GM12878 (cell line): ENCODE measurements around the gene PIP5KL1. TPM values are rescaled to one million over a fixed set of nuclear protein-coding genes. Genes with fewer than 3 reads are reported as not detected.

ENCODE experiments used
- ATAC-seq: fragments of 200-7000 bp; cut with Tn5 transposase; 3 replicates; pipeline ENCODE4 v1.9.1; 2020; ENCODE audit warnings: mild to moderate bottlenecking, moderate library complexity
- BruUV-seq: library from RNA; stranded (reverse); fragments of 400-500 nt; replicated peaks from 2 replicates; lab custom pipeline; 2021; lab: Mats Ljungman, UMichigan
- CTCF ChIA-PET: fragments of 300-600 bp; sonication (Branson Sonifier 250); formaldehyde crosslinking; extraction: SDS; loops from one replicate; lab custom pipeline; 2021; ENCODE audit warnings: inconsistent platforms; lab: Yijun Ruan, JAX
- POLR2A ChIA-PET: fragments of 350-600 bp; formaldehyde crosslinking; extraction: SDS; loops from one replicate; lab custom pipeline; 2021; ENCODE audit warnings: inconsistent platforms; lab: Charles Lee
- RAD21 ChIA-PET: fragments of 300-600 bp; sonication (Branson Sonifier 250); formaldehyde crosslinking; loops from one replicate; lab custom pipeline; 2023; ENCODE audit warnings: antibody characterized with exemption; ENCODE audit not compliant: unreplicated experiment; lab: Charles Lee
- SMC1A ChIA-PET: fragments of 300-600 bp; sonication (Branson Sonifier 250); formaldehyde crosslinking; loops from one replicate; lab custom pipeline; 2023; ENCODE audit not compliant: unreplicated experiment, uncharacterized antibody; lab: Charles Lee
- DNase-seq: peaks from one replicate; pipeline ENCODE4 v3.0.0-alpha.2; 2011; ENCODE audit warnings: low read depth, low spot score
- FAIRE-seq: peaks from 3 replicates; lab custom pipeline; 2011; peaks lifted over from hg19 to GRCh38; lab: Jason Lieb, UNC
- H2AFZ ChIP-seq: 2 replicates; pipeline ENCODE4 v1.6.0; 2011; ENCODE audit warnings: low read depth, low read length, control low read depth; ENCODE audit not compliant: control insufficient read depth
- H3K27ac ChIP-seq: 2 replicates; pipeline ENCODE4 v1.5.1; 2011; ENCODE audit warnings: control low read depth; ENCODE audit not compliant: control insufficient read depth, insufficient read depth
- H3K27me3 ChIP-seq, 2 experiments: replicated peaks in 1 of 2; 2 replicates each; pipeline versions ENCODE4 v1.6.0 to v1.6.1; 2011; ENCODE audit warnings: low read length in 1 of 2; ENCODE audit not compliant: control insufficient read depth in 2 of 2, insufficient read depth in 2 of 2
- H3K36me3 ChIP-seq, 2 experiments: 2 replicates each; pipeline ENCODE4 v1.5.1; 2011; ENCODE audit warnings: low read length in 1 of 2; ENCODE audit not compliant: control insufficient read depth in 2 of 2, insufficient read depth in 2 of 2
- H3K4me1 ChIP-seq: 2 replicates; pipeline ENCODE4 v1.6.1; 2011; ENCODE audit warnings: mild to moderate bottlenecking, low read length, moderate library complexity, mixed read lengths; ENCODE audit not compliant: control insufficient read depth, insufficient read depth
- H3K4me2 ChIP-seq: 2 replicates; pipeline ENCODE4 v1.6.0; 2011; ENCODE audit warnings: control low read depth; ENCODE audit not compliant: control insufficient read depth, insufficient read depth
- H3K4me3 ChIP-seq: fragments of 200-600 bp; sonication (generic); 2 replicates; pipeline ENCODE4 v1.5.1; 2016
- H3K79me2 ChIP-seq: 2 replicates; pipeline ENCODE4 v1.6.0; 2011; ENCODE audit warnings: low read length; ENCODE audit not compliant: control insufficient read depth, insufficient read depth
- H3K9ac ChIP-seq: 2 replicates; pipeline ENCODE4 v1.8.0; 2011; ENCODE audit warnings: low read length, control low read depth, mixed read lengths; ENCODE audit not compliant: control insufficient read depth, insufficient read depth
- H3K9me3 ChIP-seq: replicated peaks from 3 replicates; pipeline ENCODE4 v1.5.1; 2011; ENCODE audit warnings: mild to moderate bottlenecking, low read length; ENCODE audit not compliant: control insufficient read depth, insufficient read depth
- H4K20me1 ChIP-seq: 2 replicates; pipeline ENCODE4 v1.6.0; 2011; ENCODE audit not compliant: control insufficient read depth, insufficient read depth
- POLR2A ChIP-seq: IDR thresholded peaks from 2 replicates; pipeline ENCODE4 v1.6.1; 2011; ENCODE audit warnings: low read depth, mild to moderate bottlenecking, low read length
- SIX5 ChIP-seq: IDR thresholded peaks from 2 replicates; pipeline ENCODE4 v1.6.1; 2011; ENCODE audit warnings: mild to moderate bottlenecking, low read depth, low read length, moderate library complexity; ENCODE audit not compliant: severe bottlenecking
- WGBS: methylation state at CpG from one replicate; pipeline ENCODE4 v1.1.6; 2016; ENCODE audit warnings: low lambda C conversion rate; ENCODE audit not compliant: insufficient replicate concordance, insufficient coverage; ENCODE audit errors: missing lambda C conversion rate; 5-methylcytosine and 5-hydroxymethylcytosine counted together
- in situ Hi-C: fragments of 300-500 bp; cut with MboI; formaldehyde crosslinking; loops from 9 replicates; pipeline ENCODE4 v1.14.3; 2018; ENCODE audit warnings: mixed read lengths
- intact Hi-C: fragments of 100-400 bp; cut with micrococcal nuclease; formaldehyde crosslinking; loops from one replicate; pipeline ENCODE4 v1.14.2; 2022; ENCODE audit not compliant: unreplicated experiment
- polyA plus RNA-seq, 11 experiments: library from polyadenylated mRNA; depleted of rRNA in 4 of 11; unstranded in 6 of 11; stranded (reverse) in 5 of 11; fragments of >200 nt; fragmentation: Nextera tagmentation in 4 of 11; fragmentation: Illumina TruSeq in 1 of 11; extraction: Ambion mirVana in 4 of 11; extraction: Trizol in 1 of 11; gene quantifications; 1 replicate in 1 of 11; 2 replicates in 10 of 11; pipeline versions ENCODE4 v1.2.1 to v1.2.3, GENCODE V29; 2011 to 2016; ENCODE audit warnings: inconsistent platforms in 2 of 11, missing spikeins in 2 of 11, low read depth in 1 of 11
- total RNA-seq, 4 experiments: library from RNA; depleted of rRNA in 3 of 4; stranded (reverse); fragments of >200 nt in 3 of 4; fragmentation: Illumina TruSeq in 1 of 4; extraction: Trizol in 1 of 4; gene quantifications; 2 replicates each; pipeline versions ENCODE4 v1.2.1 to v1.2.3, GENCODE V29; 2013 to 2021
- TF ChIP-seq, protein P1 (sequence below): fragments of 450-650 bp; IDR thresholded peaks from 2 replicates; pipeline ENCODE4 v1.6.1; 2017; ENCODE audit warnings: mild to moderate bottlenecking, moderate library complexity
- TF ChIP-seq, protein P2 (sequence below): IDR thresholded peaks from 2 replicates; pipeline ENCODE4 v1.6.1; 2011; ENCODE audit warnings: borderline replicate concordance, low read depth, mild to moderate bottlenecking, moderate library complexity, mixed read lengths, low read length; ENCODE audit not compliant: insufficient read depth; ENCODE audit errors: extremely low read length
- TF ChIP-seq, protein P3 (sequence below): IDR thresholded peaks from 2 replicates; pipeline ENCODE4 v1.6.1; 2012; ENCODE audit warnings: improper control_type of control experiment, low read depth, low read length; ENCODE audit not compliant: insufficient replicate concordance

The PIP5KL1 gene
- total and polyA plus RNA-seq, 10 of the 15 experiments (the other 5 are each of a cell fraction or from before 2014, with no cell fraction given) = 0.04 to 0.67 (median 0.43) TPM; not detected in 2

DNA sequence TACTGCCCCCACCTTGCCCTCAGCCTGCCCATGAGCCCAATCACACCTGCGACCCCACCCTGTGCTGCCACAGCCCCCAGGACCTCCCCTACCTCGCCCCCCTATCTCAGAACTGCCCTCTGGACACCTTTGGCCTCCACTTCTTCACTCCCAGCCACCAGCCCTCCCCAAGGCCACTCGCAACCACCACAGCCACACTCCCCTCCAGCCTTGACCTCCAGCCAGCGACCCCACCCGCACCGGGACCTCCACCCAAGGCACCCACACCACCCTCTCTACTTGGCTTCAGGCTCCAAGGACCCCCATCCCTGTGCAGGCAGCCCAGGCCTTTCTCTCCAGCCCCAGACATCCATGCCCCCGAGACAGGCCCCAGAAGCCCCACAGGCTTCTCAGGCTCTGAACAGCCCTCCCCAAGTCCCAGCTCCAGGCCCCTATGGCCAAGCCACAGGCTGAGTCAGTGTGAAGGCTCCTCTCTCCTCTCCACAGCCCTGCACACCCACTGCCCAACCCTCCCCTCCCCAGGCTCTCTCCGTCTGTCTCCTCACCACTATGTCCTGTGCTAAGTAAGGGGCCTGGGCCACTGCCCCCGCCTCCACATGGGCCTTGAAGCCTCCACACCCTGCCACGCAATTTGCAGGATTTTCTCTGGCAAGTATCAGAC, 55.1 kb downstream of the PIP5KL1 start:
- RAD21 ChIA-PET = no interaction called here
- Histone ChIP-seq H3K4me2 (no peak overlapping the region), H3K27ac (no peak overlapping the region), H3K79me2 (no peaks in the 10 kb centered on the region), H4K20me1 (no peaks in the 10 kb centered on the region), H3K27me3 (no peaks in the 10 kb centered on the region; a peak in 1 of 4 replicates), H3K9ac (no peak overlapping the region), H3K4me1 (peaks cover 5% of the 10 kb centered on the region; the same call in 1 of the 2 replicates), H2AFZ (no peak overlapping the region), H3K4me3 (no peak overlapping the region), H3K36me3 (no peaks in the 10 kb centered on the region), H3K9me3 (no peaks in the 10 kb centered on the region)
- in situ Hi-C loops = no loop called here
- FAIRE-seq (no peak), DNase-seq (no peak), ATAC-seq (no peak)
- CTCF ChIA-PET = interaction anchor here (0.9 kb wide), 1 partner anchor 141 kb away, joined by 3 read pairs; the partner anchor contains the start of gene TOR2A
- intact Hi-C loops = no loop called here
- SMC1A ChIA-PET = interaction anchor here (0.5 kb wide), 1 partner anchor 25 kb away, joined by 3 read pairs; no protein-coding TSS in a partner anchor
- TF ChIP-seq, protein P1, sequence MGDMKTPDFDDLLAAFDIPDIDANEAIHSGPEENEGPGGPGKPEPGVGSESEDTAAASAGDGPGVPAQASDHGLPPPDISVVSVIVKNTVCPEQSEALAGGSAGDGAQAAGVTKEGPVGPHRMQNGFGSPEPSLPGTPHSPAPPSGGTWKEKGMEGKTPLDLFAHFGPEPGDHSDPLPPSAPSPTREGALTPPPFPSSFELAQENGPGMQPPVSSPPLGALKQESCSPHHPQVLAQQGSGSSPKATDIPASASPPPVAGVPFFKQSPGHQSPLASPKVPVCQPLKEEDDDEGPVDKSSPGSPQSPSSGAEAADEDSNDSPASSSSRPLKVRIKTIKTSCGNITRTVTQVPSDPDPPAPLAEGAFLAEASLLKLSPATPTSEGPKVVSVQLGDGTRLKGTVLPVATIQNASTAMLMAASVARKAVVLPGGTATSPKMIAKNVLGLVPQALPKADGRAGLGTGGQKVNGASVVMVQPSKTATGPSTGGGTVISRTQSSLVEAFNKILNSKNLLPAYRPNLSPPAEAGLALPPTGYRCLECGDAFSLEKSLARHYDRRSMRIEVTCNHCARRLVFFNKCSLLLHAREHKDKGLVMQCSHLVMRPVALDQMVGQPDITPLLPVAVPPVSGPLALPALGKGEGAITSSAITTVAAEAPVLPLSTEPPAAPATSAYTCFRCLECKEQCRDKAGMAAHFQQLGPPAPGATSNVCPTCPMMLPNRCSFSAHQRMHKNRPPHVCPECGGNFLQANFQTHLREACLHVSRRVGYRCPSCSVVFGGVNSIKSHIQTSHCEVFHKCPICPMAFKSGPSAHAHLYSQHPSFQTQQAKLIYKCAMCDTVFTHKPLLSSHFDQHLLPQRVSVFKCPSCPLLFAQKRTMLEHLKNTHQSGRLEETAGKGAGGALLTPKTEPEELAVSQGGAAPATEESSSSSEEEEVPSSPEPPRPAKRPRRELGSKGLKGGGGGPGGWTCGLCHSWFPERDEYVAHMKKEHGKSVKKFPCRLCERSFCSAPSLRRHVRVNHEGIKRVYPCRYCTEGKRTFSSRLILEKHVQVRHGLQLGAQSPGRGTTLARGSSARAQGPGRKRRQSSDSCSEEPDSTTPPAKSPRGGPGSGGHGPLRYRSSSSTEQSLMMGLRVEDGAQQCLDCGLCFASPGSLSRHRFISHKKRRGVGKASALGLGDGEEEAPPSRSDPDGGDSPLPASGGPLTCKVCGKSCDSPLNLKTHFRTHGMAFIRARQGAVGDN = no peak
- TF ChIP-seq, protein P2, sequence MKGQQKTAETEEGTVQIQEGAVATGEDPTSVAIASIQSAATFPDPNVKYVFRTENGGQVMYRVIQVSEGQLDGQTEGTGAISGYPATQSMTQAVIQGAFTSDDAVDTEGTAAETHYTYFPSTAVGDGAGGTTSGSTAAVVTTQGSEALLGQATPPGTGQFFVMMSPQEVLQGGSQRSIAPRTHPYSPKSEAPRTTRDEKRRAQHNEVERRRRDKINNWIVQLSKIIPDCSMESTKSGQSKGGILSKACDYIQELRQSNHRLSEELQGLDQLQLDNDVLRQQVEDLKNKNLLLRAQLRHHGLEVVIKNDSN = no peak
- TF ChIP-seq SIX5 (no peak), POLR2A (no peak)
- TF ChIP-seq, protein P3, sequence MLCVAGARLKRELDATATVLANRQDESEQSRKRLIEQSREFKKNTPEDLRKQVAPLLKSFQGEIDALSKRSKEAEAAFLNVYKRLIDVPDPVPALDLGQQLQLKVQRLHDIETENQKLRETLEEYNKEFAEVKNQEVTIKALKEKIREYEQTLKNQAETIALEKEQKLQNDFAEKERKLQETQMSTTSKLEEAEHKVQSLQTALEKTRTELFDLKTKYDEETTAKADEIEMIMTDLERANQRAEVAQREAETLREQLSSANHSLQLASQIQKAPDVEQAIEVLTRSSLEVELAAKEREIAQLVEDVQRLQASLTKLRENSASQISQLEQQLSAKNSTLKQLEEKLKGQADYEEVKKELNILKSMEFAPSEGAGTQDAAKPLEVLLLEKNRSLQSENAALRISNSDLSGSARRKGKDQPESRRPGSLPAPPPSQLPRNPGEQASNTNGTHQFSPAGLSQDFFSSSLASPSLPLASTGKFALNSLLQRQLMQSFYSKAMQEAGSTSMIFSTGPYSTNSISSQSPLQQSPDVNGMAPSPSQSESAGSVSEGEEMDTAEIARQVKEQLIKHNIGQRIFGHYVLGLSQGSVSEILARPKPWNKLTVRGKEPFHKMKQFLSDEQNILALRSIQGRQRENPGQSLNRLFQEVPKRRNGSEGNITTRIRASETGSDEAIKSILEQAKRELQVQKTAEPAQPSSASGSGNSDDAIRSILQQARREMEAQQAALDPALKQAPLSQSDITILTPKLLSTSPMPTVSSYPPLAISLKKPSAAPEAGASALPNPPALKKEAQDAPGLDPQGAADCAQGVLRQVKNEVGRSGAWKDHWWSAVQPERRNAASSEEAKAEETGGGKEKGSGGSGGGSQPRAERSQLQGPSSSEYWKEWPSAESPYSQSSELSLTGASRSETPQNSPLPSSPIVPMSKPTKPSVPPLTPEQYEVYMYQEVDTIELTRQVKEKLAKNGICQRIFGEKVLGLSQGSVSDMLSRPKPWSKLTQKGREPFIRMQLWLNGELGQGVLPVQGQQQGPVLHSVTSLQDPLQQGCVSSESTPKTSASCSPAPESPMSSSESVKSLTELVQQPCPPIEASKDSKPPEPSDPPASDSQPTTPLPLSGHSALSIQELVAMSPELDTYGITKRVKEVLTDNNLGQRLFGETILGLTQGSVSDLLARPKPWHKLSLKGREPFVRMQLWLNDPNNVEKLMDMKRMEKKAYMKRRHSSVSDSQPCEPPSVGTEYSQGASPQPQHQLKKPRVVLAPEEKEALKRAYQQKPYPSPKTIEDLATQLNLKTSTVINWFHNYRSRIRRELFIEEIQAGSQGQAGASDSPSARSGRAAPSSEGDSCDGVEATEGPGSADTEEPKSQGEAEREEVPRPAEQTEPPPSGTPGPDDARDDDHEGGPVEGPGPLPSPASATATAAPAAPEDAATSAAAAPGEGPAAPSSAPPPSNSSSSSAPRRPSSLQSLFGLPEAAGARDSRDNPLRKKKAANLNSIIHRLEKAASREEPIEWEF = no peak
- 59% methylated on average over 7 of the region's 10 CpGs for WGBS
- BruUV-seq = no TSS peak
- POLR2A ChIA-PET = no interaction called here
